Ovary (tissue), 9 donors: Measurements from ENCODE around the gene RNF5. TPM values are rescaled to one million over a fixed set of nuclear protein-coding genes. Genes with fewer than 3 reads are reported as not detected.

Source experiments
- DNase-seq, 5 donors: peaks; one replicate each; pipeline ENCODE4 v3.0.0-alpha.2; 2019 to 2020
- H3K27ac ChIP-seq, 2 donors: fragments of 200-600 bp; one replicate each; pipeline versions ENCODE4 v1.5.1 to v1.8.0; 2019 to 2022
- H3K27me3 ChIP-seq: fragments of 200-600 bp; one replicate; pipeline ENCODE4 v1.8.0; 2022
- H3K36me3 ChIP-seq: fragments of 200-600 bp; sonication (generic); one replicate; pipeline ENCODE4 v1.5.1; 2019
- H3K4me1 ChIP-seq: one replicate; pipeline ENCODE4 v1.8.1; 2013; ENCODE audit warnings: mild to moderate bottlenecking, moderate library complexity; ENCODE audit not compliant: insufficient read depth
- H3K4me3 ChIP-seq: fragments of 200-600 bp; sonication (generic); one replicate; pipeline ENCODE4 v1.5.1; 2017
- H3K9me3 ChIP-seq, 2 donors: fragments of 200-600 bp in 1 of 2; sonication (generic) in 1 of 2; one replicate each; pipeline versions ENCODE4 v1.5.1 to v1.8.1; 2013 to 2019; ENCODE audit warnings: mild to moderate bottlenecking in 1 of 2, moderate library complexity in 1 of 2
- CTCF ChIP-seq, 3 donors: fragments of 450-650 bp in 2 of 3; fragments of 200-600 bp in 1 of 3; IDR thresholded peaks; one replicate each; pipeline versions ENCODE4 v1.5.1 to v1.8.0; 2016 to 2022; ENCODE audit warnings: antibody characterized with exemption in 3 of 3, mild to moderate bottlenecking in 1 of 3
- EP300 ChIP-seq: sonication (generic); formaldehyde crosslinking; IDR thresholded peaks from one replicate; pipeline ENCODE4 v1.6.1; 2017; ENCODE audit warnings: antibody characterized with exemption
- POLR2A ChIP-seq: fragments of 450-650 bp; IDR thresholded peaks from one replicate; pipeline ENCODE4 v1.6.1; 2017; ENCODE audit warnings: antibody characterized with exemption, mild to moderate bottlenecking, moderate library complexity
- WGBS, 3 donors: extraction: QIAGEN DNeasy Blood & Tissue Kit in 1 of 3; methylation state at CpG; one replicate each; pipeline versions ENCODE4 v1.1.5 to v1.1.7; 2013 to 2017; 5-methylcytosine and 5-hydroxymethylcytosine counted together
- intact Hi-C, 4 donors: fragments of 100-400 bp; cut with DNase I; formaldehyde crosslinking; loops; one replicate each; pipeline versions ENCODE4 v1.11.0 to v1.15.1; 2022 to 2023
- polyA plus RNA-seq, 2 donors: library from polyadenylated mRNA; stranded (reverse); fragments of 200-250 nt in 1 of 2; fragments of 350-450 nt in 1 of 2; fragmentation: Illumina TruSeq in 1 of 2; extraction: RNeasy Lipid Tissue Mini Kit (QIAGEN cat#74804) in 1 of 2; gene quantifications; one replicate each; pipeline ENCODE4 v1.2.3, GENCODE V29; 2013 to 2014
- total RNA-seq, 7 donors: library from RNA; depleted of rRNA in 2 of 7; stranded (reverse); fragments of >200 nt in 2 of 7; fragmentation: NEBNext Ultra II Directional in 3 of 7; extraction: Animal tissue kit (Norgen Biotek cat#: 25700) in 3 of 7; gene quantifications; one replicate each; pipeline versions ENCODE4 v1.1.0 to v1.2.4, GENCODE V29; 2016 to 2023
- donor health status: DM: no; HTN: no; CAD: no; lungs with moderate emphysema.
- donor health status: DM: no; HTN: no; CAD: no.
- donor health status: Bipolar disorder and iron deficiency.
- donor health status: DM: yes; HTN: yes; CAD: no.
- donor health status: DM: no; HTN: no; CAD: no.
- donor health status: DM: yes; HTN: yes; CAD: no.

The RNF5 gene
- total and polyA plus RNA-seq, 9 donors: 49.2 to 103 (median 78.5) TPM

- Histone ChIP-seq H3K9me3 (no peaks in the 10 kb centered on the region), H3K36me3 (no peaks in the 10 kb centered on the region), H3K27me3 (no peaks in the 10 kb centered on the region), H3K4me3 (peak overlapping the region; percentile 29), H3K4me1 (peaks cover 6% of the 10 kb centered on the region), H3K27ac (peak overlapping the region; percentile 63 to 85)
- peak in 4 of 5 donors; percentile 52 to 65 (median 54) for DNase-seq
- intact Hi-C loops: loop anchor here in 1 of 4 donors (10.0 kb wide), 1 partner anchor 780 kb away; no protein-coding TSS in a partner anchor
- 15 to 16% (median 16%) methylated on average over 15 of the region's 15 CpGs for WGBS, 3 donors
- TF ChIP-seq CTCF (IDR thresholded peaks at IDR 0.05) (peak in 1 of 3 donors; percentile 42), EP300 (no peak), POLR2A (peak; percentile 84)
These were observed 16.8 kb downstream of the RNF5 start for GRCh38 chr6:32194825-32195651.

- WGBS, 3 donors: 0 to 2% (median 1%) methylated on average over 14 to 25 of the region's 25 CpGs
- Histone ChIP-seq H3K4me1 (peaks cover 6% of the 10 kb centered on the region), H3K4me3 (peak overlapping the region; percentile 83), H3K27ac (peak overlapping the region in 1 of 2 donors; percentile 98), H3K27me3 (no peaks in the 10 kb centered on the region), H3K36me3 (no peaks in the 10 kb centered on the region), H3K9me3 (no peaks in the 10 kb centered on the region)
- DNase-seq: peak; percentile 100
- intact Hi-C loops: loop anchor here in 1 of 4 donors (10.0 kb wide), 1 partner anchor 779 kb away; no protein-coding TSS in a partner anchor
- TF ChIP-seq CTCF (IDR thresholded peaks at IDR 0.05) (peak; percentile 72 to 91 (median 73)), POLR2A (no peak), EP300 (no peak)
These were observed 17.4 kb downstream of the RNF5 start for GRCh38 chr6:32195652-32195901.

- Histone ChIP-seq H3K27me3 (no peaks in the 10 kb centered on the region), H3K4me1 (peaks cover 3% of the 10 kb centered on the region), H3K4me3 (peak overlapping the region; percentile 83), H3K36me3 (no peaks in the 10 kb centered on the region), H3K27ac (peak overlapping the region; percentile 98), H3K9me3 (no peaks in the 10 kb centered on the region)
- intact Hi-C loops: loop anchor here in 1 of 4 donors (10.0 kb wide), 1 partner anchor 779 kb away; no protein-coding TSS in a partner anchor
- TF ChIP-seq POLR2A (peak; percentile 100), EP300 (peak; percentile 96), CTCF (IDR thresholded peaks at IDR 0.05) (no peak)
- peak; percentile 95 to 97 (median 97) for DNase-seq
- WGBS, 3 donors: 0 to 1% (median 1%) methylated on average over 40 to 58 of the region's 58 CpGs
These were observed 17.9 kb downstream of the RNF5 start for GRCh38 chr6:32195902-32196681.

GRCh38 chr6:32196682-32197616 lies 18.7 kb downstream of the RNF5 start:
- H3K36me3 ChIP-seq: no peaks in the 10 kb centered on the region
- TF ChIP-seq CTCF (IDR thresholded peaks at IDR 0.05) (no peak), EP300 (no peak), POLR2A (no peak)
- H3K4me3 ChIP-seq: peak overlapping the region; percentile 83
- WGBS, 3 donors: 27 to 36% (median 29%) methylated on average over 28 of the region's 28 CpGs
- peak overlapping the region; percentile 98 for H3K27ac ChIP-seq
- H3K4me1 ChIP-seq: peaks cover 3% of the 10 kb centered on the region
- intact Hi-C loops: loop anchor here in 1 of 4 donors (10.0 kb wide), 1 partner anchor 778 kb away; no protein-coding TSS in a partner anchor
- DNase-seq: peak; percentile 55 to 75 (median 71)
- H3K27me3 ChIP-seq: no peaks in the 10 kb centered on the region
- H3K9me3 ChIP-seq: no peaks in the 10 kb centered on the region
